HUES6 (cell line): ENCODE data around the gene EXOC3.
"Not testable (repeated sequence)": the region's sequence is repeated elsewhere in the genome, so short reads cannot be mapped to it uniquely, and the experiment has no call there.

Experiments used
- H3K27ac ChIP-seq: 2 replicates; pipeline ENCODE4 v1.7.0; 2013; ENCODE audit warnings: low read depth, mild to moderate bottlenecking, low read length, inconsistent platforms
- H3K27me3 ChIP-seq: 2 replicates; pipeline ENCODE4 v1.6.1; 2013; ENCODE audit warnings: low read length; ENCODE audit not compliant: control insufficient read depth, insufficient read depth
- H3K36me3 ChIP-seq: 2 replicates; pipeline ENCODE4 v1.6.1; 2013; ENCODE audit warnings: low read length; ENCODE audit not compliant: control insufficient read depth, insufficient read depth
- H3K4me1 ChIP-seq: 2 replicates; pipeline ENCODE4 v1.6.1; 2013; ENCODE audit warnings: low read length; ENCODE audit not compliant: control insufficient read depth, insufficient read depth
- H3K4me3 ChIP-seq: 2 replicates; pipeline ENCODE4 v1.5.1; 2013; ENCODE audit warnings: low read depth, low read length
- H3K9ac ChIP-seq: one replicate; pipeline ENCODE4 v1.6.1; 2013; ENCODE audit warnings: mild to moderate bottlenecking, low read length
- H3K9me3 ChIP-seq: 2 replicates; pipeline ENCODE4 v1.6.1; 2013; ENCODE audit warnings: low read depth, low read length; ENCODE audit not compliant: control insufficient read depth, insufficient read depth

EXOC3 gene

GRCh38 chr5:501105-501830 is 58.3 kb downstream of the EXOC3 start:
- no peaks in the 10 kb centered on the region for H3K36me3 ChIP-seq
- H3K27me3 ChIP-seq: peaks cover 62% of the 10 kb centered on the region
- H3K4me3 ChIP-seq: no peak overlapping the region

GRCh38 chr5:501831-502184 is 58.8 kb downstream of the EXOC3 start:
- Histone ChIP-seq H3K27me3 (peaks cover 60% of the 10 kb centered on the region), H3K4me3 (no peak overlapping the region)

More at GRCh38 chr5:501105-501830, 58.3 kb downstream of the EXOC3 start:
- Histone ChIP-seq H3K27ac (no peak overlapping the region), H3K9me3 (no peaks in the 10 kb centered on the region), H3K4me1 (peaks cover 2% of the 10 kb centered on the region; the same call in 1 of the 2 replicates), H3K9ac (no peak overlapping the region)

GRCh38 chr5:502325-503079 is 59.5 kb downstream of the EXOC3 start:
- no peak overlapping the region for H3K9ac ChIP-seq
- H3K36me3 ChIP-seq: no peaks in the 10 kb centered on the region
- no peak overlapping the region for H3K4me3 ChIP-seq
- peaks cover 53% of the 10 kb centered on the region; the same call in 1 of the 2 replicates for H3K27me3 ChIP-seq
- H3K4me1 ChIP-seq: peaks cover 2% of the 10 kb centered on the region; the same call in 1 of the 2 replicates
- no peak overlapping the region for H3K27ac ChIP-seq
- no peaks in the 10 kb centered on the region for H3K9me3 ChIP-seq

More at GRCh38 chr5:501831-502184, 58.8 kb downstream of the EXOC3 start:
- H3K9ac ChIP-seq: no peak overlapping the region
- no peaks in the 10 kb centered on the region for H3K36me3 ChIP-seq
- no peak overlapping the region for H3K27ac ChIP-seq
- H3K9me3 ChIP-seq: no peaks in the 10 kb centered on the region
- peaks cover 2% of the 10 kb centered on the region; the same call in 1 of the 2 replicates for H3K4me1 ChIP-seq

GRCh38 chr5:504326-505154 is 61.6 kb downstream of the EXOC3 start:
- H3K4me1 ChIP-seq: peaks cover 2% of the 10 kb centered on the region; the same call in 1 of the 2 replicates
- no peaks in the 10 kb centered on the region for H3K9me3 ChIP-seq
- no peak overlapping the region for H3K9ac ChIP-seq
- H3K36me3 ChIP-seq: no peaks in the 10 kb centered on the region
- H3K4me3 ChIP-seq: no peak overlapping the region
- H3K27me3 ChIP-seq: peaks cover 35% of the 10 kb centered on the region; the same call in 1 of the 2 replicates
- no peak overlapping the region for H3K27ac ChIP-seq

GRCh38 chr5:505951-506525 is 63.1 kb downstream of the EXOC3 start:
- H3K27me3 ChIP-seq: peaks cover 35% of the 10 kb centered on the region; the same call in 1 of the 2 replicates
- no peak overlapping the region for H3K4me3 ChIP-seq
- H3K9me3 ChIP-seq: no peaks in the 10 kb centered on the region
- H3K36me3 ChIP-seq: no peaks in the 10 kb centered on the region
- peaks cover 2% of the 10 kb centered on the region; the same call in 1 of the 2 replicates for H3K4me1 ChIP-seq
- H3K27ac ChIP-seq: no peak overlapping the region
- H3K9ac ChIP-seq: no peak overlapping the region

GRCh38 chr5:507986-508575 is 65.1 kb downstream of the EXOC3 start:
- not testable (repeated sequence) for H3K9ac ChIP-seq, H3K27ac ChIP-seq, H3K9me3 ChIP-seq, H3K4me3 ChIP-seq, H3K4me1 ChIP-seq, H3K36me3 ChIP-seq
- H3K27me3 ChIP-seq: peaks cover 35% of the 10 kb centered on the region; the same call in 1 of the 2 replicates

- H3K27me3 ChIP-seq: peaks cover 29% of the 10 kb centered on the region; the same call in 1 of the 2 replicates
- H3K27ac ChIP-seq: no peak overlapping the region
- H3K4me1 ChIP-seq: no peaks in the 10 kb centered on the region
- H3K9ac ChIP-seq: no peak overlapping the region
- no peaks in the 10 kb centered on the region for H3K9me3 ChIP-seq
- no peak overlapping the region for H3K4me3 ChIP-seq
- no peaks in the 10 kb centered on the region for H3K36me3 ChIP-seq
Measured at GRCh38 chr5:509611-510185, 66.7 kb downstream of the EXOC3 start.

GRCh38 chr5:510521-510920 is 67.5 kb downstream of the EXOC3 start:
- no peak overlapping the region for H3K27ac ChIP-seq
- H3K9ac ChIP-seq: no peak overlapping the region
- H3K9me3 ChIP-seq: no peaks in the 10 kb centered on the region
- peaks cover 34% of the 10 kb centered on the region; the same call in 1 of the 2 replicates for H3K27me3 ChIP-seq
- no peaks in the 10 kb centered on the region for H3K36me3 ChIP-seq
- no peaks in the 10 kb centered on the region for H3K4me1 ChIP-seq
- H3K4me3 ChIP-seq: no peak overlapping the region

- Histone ChIP-seq H3K27me3 (peaks cover 32% of the 10 kb centered on the region; the same call in 1 of the 2 replicates), H3K4me3 (no peak overlapping the region), H3K27ac (no peak overlapping the region), H3K9ac (no peak overlapping the region), H3K4me1 (no peaks in the 10 kb centered on the region), H3K36me3 (no peaks in the 10 kb centered on the region), H3K9me3 (no peaks in the 10 kb centered on the region)
Measured at GRCh38 chr5:511476-511875, 68.5 kb downstream of the EXOC3 start.
